A673 (cell line): ENCODE data around the gene TUBA1C.

ENCODE experiments used
- EZH2 ChIP-seq: fragments of 200-600 bp; sonication (generic); IDR thresholded peaks from 2 replicates; pipeline ENCODE4 v1.6.1; 2017; ENCODE audit warnings: borderline replicate concordance, low read depth, mild to moderate bottlenecking, mixed read lengths, antibody characterized with exemption, low read length; ENCODE audit not compliant: poor library complexity, severe bottlenecking
- TF ChIP-seq, protein P1 (sequence below): fragments of 300-800, 200-600 bp; sonication (generic); conservative IDR thresholded peaks from 2 replicates; pipeline ENCODE4 v1.5.1; 2017; ENCODE audit warnings: low read depth, mild to moderate bottlenecking, antibody characterized with exemption, low read length, moderate library complexity, mixed read lengths

DNA sequence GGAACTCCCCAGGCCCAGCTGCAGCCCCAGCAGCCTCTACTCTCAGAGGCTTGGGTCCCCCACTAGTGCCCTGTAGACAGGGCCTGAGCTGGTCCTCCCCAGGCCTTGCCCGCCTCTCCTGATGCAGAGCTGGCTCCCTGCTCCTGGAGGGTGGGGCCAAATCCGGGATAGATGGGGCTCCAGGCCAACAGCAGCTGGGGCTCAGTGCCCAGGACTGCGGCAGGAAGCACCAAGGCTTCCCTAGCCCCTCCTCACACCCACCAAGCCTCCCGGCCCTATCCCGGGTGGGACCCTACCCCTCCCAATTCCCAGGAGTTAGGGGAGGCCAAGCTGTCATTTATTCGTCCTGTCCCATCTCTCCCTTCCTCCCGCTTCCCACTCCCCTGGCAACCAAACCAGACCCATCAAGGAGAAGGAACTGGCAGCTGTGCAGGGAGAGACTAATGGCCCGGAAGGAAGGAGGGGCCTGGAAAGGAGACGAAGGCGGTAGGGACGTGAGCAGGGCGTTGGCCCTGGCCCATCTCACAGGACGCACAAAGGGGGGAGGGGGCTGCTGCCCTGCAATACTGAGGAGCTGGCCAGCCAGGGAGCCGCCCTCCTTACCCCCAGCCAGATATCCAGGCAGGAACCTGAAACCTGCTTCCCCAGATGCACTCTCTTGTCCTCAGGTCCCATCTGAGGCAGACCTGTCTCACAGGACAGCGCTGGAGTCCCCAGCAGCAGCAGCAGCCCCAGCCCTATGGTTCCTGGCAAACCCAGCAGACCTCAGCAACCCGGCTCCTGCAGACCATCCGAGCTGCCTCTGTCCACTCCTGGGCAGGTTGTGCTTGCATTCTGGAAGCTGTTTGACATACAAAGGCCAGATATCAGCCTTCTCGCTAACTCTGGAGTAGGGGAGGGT is 28.4 kb downstream of the TUBA1C start:
- TF ChIP-seq, protein P1, sequence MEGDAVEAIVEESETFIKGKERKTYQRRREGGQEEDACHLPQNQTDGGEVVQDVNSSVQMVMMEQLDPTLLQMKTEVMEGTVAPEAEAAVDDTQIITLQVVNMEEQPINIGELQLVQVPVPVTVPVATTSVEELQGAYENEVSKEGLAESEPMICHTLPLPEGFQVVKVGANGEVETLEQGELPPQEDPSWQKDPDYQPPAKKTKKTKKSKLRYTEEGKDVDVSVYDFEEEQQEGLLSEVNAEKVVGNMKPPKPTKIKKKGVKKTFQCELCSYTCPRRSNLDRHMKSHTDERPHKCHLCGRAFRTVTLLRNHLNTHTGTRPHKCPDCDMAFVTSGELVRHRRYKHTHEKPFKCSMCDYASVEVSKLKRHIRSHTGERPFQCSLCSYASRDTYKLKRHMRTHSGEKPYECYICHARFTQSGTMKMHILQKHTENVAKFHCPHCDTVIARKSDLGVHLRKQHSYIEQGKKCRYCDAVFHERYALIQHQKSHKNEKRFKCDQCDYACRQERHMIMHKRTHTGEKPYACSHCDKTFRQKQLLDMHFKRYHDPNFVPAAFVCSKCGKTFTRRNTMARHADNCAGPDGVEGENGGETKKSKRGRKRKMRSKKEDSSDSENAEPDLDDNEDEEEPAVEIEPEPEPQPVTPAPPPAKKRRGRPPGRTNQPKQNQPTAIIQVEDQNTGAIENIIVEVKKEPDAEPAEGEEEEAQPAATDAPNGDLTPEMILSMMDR = no peak
- no peak for TF ChIP-seq EZH2
